ENCODE data around the gene VANGL1. TPM values are rescaled to one million over a fixed set of nuclear protein-coding genes. Genes with fewer than 3 reads are reported as not detected.

VANGL1 gene
- total and polyA plus RNA-seq, 9 donors = 1.8 to 11.0 (median 8.8) TPM

DNA sequence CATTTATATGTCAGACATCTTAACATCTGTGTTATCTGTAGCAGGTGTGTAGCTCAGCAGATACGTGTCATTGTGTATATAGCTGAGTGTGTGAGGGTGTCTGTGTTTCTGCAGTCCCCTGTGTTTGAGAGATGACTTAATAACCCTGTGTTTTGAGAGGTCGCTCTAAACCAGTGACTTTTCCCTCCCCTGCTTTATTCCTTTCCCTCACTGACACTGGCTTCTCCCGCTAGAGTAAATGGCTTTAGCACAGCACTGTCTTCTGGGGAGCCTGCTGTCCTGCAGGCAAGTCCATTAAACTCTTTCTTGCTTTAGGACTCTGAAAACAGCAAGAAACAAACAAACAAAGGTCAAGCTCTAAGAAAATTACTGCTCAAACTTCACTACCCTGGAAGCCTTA lies 53.0 kb downstream of the VANGL1 start:
- no peak for TF ChIP-seq CTCF (IDR thresholded peaks at IDR 0.05)
- TF ChIP-seq EP300 (IDR thresholded peaks at IDR 0.05) = no peak
- no peak for TF ChIP-seq POLR2A (IDR thresholded peaks at IDR 0.05)
- Histone ChIP-seq H3K4me3 (no peak overlapping the region), H3K4me1 (ENCODE audit: insufficient read depth) (no peaks in the 10 kb centered on the region), H3K36me3 (no peaks in the 10 kb centered on the region), H3K27ac (no peak overlapping the region), H3K9me3 (no peaks in the 10 kb centered on the region), H3K27me3 (no peaks in the 10 kb centered on the region)
- intact Hi-C loops (cut with DNase I) = no loop called here
- DNase-seq = no peak
- 81 to 88% (median 86%) methylated on average over 3 of the region's 3 CpGs for WGBS, 3 donors

DNA sequence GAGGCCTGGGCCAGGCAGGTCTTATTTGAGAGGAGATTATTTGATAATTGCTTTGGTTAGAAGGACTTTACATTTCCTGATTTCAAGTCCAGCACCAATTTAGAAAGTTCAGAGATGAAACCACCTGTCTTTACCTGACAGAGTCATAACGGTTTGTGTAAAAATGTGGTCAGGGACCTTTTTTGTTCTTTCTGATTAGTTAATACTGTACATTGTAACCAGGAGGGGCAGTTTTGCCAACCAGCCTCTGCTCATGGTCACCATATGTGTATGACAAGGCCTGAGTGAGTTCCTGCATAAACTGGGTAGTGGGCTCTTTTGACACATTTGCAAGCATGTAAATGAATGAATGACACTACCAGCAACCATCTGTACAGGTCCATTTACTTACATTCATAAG lies 55.8 kb downstream of the VANGL1 start:
- no peak for DNase-seq
- intact Hi-C loops (cut with DNase I) = no loop called here
- H3K4me3 ChIP-seq = no peak overlapping the region
- TF ChIP-seq EP300 (IDR thresholded peaks at IDR 0.05) = no peak
- TF ChIP-seq POLR2A (IDR thresholded peaks at IDR 0.05) = no peak
- TF ChIP-seq CTCF (IDR thresholded peaks at IDR 0.05) = no peak
- H3K36me3 ChIP-seq = no peaks in the 10 kb centered on the region
- no peaks in the 10 kb centered on the region for H3K4me1 ChIP-seq (ENCODE audit: insufficient read depth)
- H3K27ac ChIP-seq = no peak overlapping the region
- no peaks in the 10 kb centered on the region for H3K9me3 ChIP-seq
- 81 to 97% (median 91%) methylated on average over 1 of the region's 1 CpG for WGBS, 3 donors
- H3K27me3 ChIP-seq = no peaks in the 10 kb centered on the region

- H3K4me3 ChIP-seq = no peak overlapping the region
- no peak for TF ChIP-seq CTCF (IDR thresholded peaks at IDR 0.05)
- no peak for TF ChIP-seq EP300 (IDR thresholded peaks at IDR 0.05)
- TF ChIP-seq POLR2A (IDR thresholded peaks at IDR 0.05) = no peak
- H3K27me3 ChIP-seq = no peaks in the 10 kb centered on the region
- no peaks in the 10 kb centered on the region for H3K36me3 ChIP-seq
- H3K9me3 ChIP-seq = no peaks in the 10 kb centered on the region
- no peak for DNase-seq
- WGBS, 3 donors = 62 to 80% (median 73%) methylated on average over 3 of the region's 3 CpGs
- H3K4me1 ChIP-seq (ENCODE audit: insufficient read depth) = no peaks in the 10 kb centered on the region
- no peak overlapping the region for H3K27ac ChIP-seq
- intact Hi-C loops (cut with DNase I) = no loop called here
Measured at GRCh38 chr1:115701090-115701489, 59.3 kb downstream of the VANGL1 start.

DNA sequence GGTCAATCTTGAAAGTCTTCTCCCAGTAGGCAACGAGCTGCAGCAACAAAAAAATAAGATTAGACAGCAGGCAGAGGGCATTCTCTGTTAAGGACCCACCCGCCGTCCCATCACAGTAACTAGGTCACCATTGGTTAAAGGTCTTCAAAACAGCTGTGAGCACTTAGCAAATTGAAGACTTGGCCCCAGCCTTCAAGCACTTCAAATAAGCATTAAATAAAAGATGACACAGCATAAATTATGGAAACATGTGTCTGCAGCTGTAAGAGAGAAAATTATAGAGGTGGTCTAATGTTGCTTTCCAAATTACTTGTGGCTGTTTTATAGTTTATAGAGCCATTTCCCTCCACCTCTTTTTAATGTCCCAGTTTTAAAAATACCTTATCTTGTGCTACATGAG lies 61.2 kb downstream of the VANGL1 start:
- 17 to 48% (median 33%) methylated on average over 3 of the region's 3 CpGs for WGBS, 3 donors
- intact Hi-C loops (cut with DNase I) = no loop called here
- Histone ChIP-seq H3K4me3 (no peak overlapping the region), H3K9me3 (no peaks in the 10 kb centered on the region), H3K27ac (no peak overlapping the region), H3K4me1 (ENCODE audit: insufficient read depth) (no peaks in the 10 kb centered on the region), H3K27me3 (no peaks in the 10 kb centered on the region), H3K36me3 (no peaks in the 10 kb centered on the region)
- no peak for DNase-seq
- TF ChIP-seq POLR2A (IDR thresholded peaks at IDR 0.05) = no peak
- no peak for TF ChIP-seq CTCF (IDR thresholded peaks at IDR 0.05)
